Medulla oblongata (tissue), 1 donor: Measurements from ENCODE around the gene MYO1D.

ENCODE experiments used
- DNase-seq: peaks from one replicate; pipeline ENCODE4 v3.0.0-alpha.2; 2015; ENCODE audit errors: extremely low spot score

Gene MYO1D

DNA sequence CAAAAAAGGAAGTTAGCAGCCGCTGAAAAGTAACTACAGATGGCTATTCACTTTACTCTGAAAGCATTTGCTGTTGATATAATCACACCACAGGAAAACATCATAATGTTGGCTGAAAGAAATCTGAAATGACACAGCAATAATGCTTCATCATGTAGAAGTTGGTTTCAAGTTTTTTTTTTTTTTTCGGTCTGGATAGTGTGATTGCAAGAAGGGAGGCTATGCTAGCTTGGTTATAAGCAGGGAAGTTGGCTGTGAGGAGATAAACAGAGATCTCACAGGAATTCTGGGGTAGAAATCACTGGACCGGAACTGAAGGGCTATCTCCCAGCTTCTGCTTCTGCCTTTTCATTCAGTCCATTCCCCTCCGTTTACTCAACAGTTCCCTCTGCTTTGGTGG lies 57.9 kb downstream of the MYO1D start:
- DNase-seq: no peak

DNA sequence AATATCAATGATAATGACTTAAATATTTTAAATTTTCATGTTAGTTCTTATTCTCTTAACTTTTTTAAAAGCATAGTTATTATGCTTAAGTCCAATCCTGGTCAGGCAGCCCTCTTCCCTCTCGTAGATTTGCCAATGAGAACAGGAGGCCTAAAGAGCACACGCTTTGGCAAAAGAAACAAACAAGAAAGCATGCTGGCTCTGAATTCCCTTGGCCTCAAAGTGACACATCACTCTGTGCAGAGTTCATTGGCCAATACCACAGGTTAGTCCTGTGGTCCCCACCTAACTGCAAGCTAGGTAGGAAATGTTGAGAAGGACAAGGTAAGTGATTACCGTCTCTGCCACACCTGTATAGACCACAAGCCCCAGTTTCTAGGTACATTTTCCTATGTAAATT lies 61.5 kb downstream of the MYO1D start:
- DNase-seq: no peak

DNA sequence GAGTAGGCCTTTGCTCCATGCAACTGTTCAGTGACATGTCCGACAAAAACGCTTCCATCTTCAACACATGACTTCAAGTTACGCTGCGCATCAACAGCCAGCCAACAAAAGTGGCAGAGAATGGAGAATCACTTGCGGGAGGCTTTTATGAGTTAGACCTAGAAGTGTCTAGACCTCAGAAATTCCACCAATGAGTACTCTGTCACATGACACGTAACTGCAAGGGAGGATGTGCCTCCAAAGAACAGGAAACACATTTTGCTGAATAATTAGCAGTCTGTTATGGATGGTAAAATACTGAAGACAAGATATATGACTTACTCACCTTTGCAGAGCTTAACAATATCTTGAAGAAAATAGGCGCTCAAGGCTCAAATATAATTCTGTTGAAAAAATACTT lies 62.1 kb downstream of the MYO1D start:
- DNase-seq: no peak

DNA sequence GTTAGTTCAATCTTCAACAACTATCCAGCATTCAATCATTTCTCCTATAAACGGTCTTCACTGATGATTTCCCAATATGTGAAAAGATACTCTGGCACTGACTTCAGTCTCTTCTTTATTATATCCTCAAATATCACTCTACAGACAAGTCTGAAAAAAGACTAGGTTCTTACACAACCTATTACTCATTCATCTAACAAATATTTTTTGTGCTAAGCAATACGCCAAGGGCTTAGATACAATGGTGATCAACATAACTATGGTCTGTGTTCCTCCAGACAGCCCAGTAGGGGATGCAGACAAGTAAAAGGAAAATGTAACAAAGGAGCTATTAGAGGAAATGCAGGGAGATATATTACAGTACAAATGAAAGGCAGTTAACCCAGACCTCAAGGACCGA lies 63.9 kb downstream of the MYO1D start:
- no peak for DNase-seq

DNA sequence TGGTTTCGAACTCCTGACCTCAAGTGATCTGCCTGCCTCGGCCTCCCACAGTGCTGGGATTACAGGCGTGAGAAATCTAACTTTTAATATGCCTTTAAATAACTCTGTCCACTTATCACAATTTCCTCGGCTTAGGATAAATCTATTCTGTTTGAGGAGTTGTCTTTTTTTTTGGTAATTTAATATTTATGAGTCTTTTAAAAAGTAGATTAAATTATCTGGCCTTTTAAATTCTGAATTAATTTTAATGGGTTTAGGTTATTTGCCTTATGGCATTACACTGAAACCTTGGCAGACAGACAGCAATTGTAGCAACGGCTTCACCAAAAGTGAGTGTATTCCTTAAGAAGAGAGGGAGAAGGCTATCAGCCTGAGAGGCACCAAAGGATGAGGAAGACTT lies 66.2 kb downstream of the MYO1D start:
- no peak for DNase-seq

DNA sequence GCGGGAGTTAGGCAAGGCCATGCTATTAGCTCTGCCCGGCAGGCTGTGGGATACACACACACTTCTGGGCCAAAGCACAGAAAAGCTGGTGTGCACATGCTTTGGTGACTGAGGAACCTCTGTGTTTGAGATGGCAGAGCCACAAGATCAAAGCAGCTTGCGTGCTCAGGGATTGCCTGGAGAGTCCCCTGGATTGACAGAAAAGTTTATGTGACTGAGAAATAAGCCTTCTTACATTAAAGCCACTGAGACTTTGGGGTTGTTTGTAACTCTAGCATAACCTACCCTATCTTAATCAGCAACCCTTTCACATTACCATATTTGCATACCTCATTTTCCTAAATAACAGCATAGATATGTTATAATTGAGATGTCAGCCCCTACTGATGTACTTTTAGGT lies 69.3 kb downstream of the MYO1D start:
- DNase-seq: no peak

DNA sequence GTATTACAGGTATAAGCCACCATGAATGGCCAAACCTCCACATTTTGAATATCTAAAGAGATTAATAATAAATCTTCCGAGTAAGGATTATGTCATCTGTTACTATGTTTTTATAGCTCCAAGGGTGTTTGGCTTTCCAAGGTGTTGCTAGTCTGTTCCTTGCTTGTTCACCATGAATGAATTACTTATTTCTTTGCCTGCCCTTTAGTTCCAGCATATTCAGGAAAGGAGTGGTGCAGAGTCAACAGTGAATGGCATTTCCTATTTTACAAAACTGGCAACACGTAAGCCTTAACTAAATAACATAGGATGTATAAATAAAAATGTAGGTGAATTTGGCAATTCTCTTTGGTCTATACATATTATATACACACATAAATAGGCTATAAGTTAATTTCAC lies 70.3 kb downstream of the MYO1D start:
- DNase-seq: no peak

DNA sequence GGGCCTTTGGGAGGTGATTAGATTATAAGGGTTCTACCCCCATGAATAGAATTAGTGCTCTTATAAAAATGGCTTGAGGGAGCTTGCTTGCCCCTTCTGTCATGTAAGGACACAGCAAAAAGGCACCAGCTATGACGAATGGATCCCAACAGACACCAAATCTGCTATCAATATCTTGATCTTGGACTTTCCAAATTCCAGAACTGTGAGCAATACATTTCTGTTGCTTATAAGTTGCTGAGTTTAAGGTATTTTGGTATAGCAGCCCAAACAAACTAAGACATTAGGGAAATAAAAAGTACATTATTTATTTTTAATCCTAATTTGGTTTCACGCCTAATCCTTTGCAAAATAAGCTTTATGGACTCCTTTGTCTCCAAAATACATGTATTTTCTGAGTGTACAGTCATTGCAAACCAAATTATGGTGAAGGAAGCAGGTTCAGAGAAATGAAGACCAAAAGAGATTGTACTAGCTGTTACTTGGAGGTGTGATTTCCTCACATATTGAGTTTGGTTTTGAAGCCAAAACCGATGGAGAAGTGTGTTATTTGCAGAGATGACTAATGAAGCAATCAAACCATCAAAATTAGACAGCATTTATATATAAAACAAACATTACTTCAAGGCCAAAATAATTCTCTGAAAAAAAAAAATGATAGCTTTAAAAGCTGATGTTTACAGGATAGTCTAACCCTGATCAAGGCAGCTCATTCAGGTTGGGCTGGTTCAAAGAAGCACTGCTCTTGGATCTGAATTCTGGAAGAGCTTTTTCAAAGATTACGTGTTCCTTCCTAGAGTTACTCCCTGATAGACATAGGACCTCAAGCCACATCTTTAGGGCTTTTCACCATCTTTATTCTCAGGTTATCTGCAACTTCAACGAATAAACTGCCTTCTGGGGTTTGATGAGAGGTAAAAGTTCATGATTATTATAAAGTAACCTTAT lies 71.6 kb downstream of the MYO1D start:
- DNase-seq: no peak

DNA sequence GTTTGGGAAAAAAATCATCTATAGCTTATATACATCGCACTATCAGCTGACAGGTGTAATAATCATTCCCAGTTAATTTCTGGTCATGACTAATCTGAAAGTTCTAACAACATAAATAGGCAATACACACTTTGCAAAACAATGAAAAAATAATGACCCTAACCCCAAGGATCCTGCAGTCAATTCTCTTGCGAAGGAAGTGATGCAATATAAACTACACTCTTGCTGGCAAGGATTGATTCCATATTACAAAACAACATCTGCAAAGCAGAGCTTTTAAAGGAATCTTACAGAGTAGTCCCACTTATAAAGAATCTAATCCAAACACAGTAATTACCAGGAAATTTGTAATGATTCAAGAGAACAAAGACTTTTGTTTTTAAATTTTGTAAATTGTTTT lies 73.4 kb downstream of the MYO1D start:
- DNase-seq: no peak

DNA sequence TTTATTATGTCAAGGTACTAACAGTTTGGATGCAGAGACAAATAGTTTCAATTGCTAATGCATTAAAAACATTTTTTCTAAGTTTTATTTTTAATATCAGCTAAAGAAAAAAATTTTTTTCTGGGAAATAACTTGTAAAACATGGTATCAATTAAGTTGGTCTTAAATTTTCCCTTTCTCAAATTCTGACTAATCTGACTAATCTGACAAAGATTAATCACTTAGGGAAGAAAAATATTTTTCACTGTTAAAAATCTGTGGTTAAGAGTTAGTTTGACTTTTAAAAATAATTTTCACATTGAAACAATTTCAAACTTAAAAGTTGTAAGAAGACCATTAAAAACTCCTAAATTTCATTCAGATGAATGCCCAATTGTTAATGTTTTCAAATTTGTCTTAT lies 74.6 kb downstream of the MYO1D start:
- DNase-seq: no peak

DNA sequence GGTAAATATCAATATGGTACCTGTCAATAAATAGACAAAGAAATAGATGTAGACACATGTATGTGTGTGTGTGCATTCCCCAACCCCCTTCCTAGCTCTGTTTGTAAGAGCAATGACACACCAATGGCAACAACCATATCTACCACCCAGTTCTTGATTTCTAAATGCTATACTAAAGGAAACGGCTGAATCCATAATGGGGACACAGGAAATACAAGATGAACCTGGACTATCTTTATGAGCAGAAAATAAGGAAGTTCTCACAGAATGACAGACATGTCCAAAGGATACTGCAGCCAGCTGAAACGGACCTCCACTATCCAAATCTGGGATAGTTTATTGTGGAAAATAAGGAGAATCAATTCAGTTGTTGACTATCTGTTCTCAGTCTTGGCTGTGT lies 75.3 kb downstream of the MYO1D start:
- no peak for DNase-seq

DNA sequence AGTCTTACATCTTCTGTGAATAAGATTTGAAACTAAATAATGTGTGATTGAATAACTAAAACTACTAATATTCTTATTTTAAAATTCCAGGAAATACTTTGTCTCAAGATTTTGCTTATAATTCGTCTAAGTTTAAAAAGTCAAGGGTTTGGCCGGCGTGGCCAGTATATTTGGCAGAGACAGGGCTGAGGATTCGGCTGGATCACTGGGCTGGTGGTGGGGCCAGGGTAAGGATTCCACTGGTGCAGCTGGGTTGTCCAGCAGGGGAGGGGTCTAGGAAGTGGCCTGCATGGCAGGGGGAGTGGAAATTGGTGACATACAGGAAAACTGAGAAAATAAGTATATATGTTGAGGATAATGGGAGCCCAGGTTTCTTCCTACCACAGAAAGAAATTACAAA lies 75.7 kb downstream of the MYO1D start:
- no peak for DNase-seq

DNA sequence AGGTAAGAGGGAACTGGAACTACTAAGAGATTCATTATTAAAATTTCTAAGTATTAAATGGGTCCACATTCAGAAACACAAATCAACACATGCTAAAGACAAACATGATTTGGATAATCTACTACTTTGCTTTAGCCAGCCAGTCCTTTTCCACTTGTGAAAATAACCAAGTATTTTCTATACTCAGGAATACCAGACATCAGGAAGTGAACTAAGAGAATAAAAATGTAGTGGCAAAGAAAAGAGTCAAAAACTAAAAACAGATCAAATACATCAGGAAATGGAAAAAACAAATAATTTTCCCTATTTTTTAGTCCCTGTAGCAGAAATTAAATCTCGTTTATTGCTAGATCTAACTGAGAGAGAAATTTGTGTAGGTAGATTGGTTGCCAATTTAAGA lies 78.0 kb downstream of the MYO1D start:
- DNase-seq: no peak

DNA sequence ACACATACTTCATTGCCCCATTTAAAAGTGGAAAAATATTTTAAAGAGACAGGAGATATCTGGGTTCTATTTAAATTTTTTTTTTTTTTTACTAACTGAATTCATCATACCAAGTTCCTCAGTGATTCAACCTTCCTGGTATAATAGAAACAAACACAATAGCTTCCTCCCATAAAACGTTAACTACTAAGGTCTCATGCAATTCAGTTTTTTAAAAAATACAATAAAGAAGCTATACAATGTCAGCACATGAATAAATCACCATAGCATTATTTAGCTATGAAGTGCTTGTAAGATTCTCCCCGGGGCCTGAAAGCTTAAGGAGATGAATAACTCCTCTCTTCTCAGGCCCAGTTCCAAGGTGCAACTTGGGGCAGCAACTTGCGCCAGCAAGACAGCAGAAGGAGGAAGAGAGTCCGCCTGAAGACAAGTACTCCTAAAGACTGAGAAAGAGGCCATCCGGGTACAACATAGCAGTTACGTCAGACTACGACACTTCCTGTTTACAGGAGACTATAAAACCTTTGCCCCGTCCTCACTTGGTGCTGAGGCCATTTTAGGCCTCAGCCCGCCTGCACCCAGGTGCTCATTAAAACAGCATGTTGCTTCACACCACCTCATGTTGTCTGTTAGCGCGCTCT lies 81.5 kb downstream of the MYO1D start:
- DNase-seq: no peak

DNA sequence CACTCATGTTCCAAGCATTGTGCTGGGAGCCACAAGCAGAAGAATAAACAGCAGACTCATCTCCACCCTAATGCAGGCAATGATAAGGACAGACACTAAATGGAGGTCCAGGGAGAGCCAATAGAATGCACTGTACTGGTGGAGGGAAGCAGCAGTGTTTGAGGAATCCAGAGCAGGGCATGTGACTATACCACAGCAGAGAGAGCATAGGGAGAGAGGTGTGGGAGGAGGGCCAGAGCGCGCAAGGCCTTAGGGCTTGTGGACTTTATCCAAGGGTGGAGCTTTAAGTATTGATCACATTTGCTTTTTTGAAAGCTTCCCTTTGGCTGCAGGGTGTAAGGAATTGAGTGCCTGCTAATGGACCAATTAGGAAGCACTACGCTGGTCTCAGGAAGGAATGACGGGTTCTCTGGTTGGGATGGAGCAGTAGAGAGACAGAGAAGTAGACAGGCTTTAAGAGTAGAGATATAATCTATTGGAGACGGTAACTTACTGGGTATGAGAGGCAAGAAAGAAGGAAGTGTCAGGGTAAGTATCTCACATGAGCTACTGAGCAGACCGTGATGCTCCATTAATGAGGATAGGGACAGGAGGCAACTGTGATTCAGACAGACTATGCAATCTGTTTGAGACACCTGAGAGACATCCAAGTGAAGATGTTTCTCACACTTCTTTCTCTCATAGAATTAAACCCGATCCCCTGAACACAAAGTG lies 82.2 kb downstream of the MYO1D start:
- DNase-seq: no peak

DNA sequence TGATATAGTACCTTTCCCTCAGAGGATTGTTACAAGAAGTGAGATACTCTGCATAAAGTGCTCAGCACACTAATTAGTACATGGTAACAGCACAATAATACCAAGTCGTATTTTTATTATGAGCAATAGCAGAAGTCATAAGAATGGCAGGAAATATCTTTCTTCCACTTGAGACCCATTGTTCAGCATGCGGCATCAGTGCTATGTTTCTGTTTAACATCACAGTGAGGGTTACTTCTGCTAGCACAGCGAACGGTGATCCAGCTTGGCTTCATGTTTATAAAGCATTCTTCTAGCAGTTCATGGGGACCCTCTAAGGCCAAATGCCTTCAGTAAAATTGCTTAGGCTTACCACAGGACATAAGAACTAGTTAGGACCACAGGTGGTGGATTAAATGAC lies 83.1 kb downstream of the MYO1D start:
- no peak for DNase-seq

DNA sequence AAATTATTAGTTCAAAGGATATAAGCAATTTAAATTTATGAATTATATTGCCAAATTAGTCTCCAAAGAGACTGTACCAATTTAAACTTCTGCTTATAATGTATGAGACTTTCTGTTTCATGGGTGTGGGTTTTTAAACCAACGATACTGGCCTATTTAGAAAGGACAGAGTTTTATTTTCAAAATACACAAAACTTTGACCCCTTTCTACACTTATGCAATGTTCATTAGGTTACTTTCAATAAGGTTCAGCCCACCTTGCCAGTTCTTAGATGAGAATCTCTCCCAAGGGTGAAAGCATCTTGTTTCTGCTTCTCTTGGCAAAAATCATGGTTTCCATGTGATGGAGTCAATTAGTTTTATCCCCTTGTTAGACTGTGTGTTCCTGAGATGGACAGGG lies 84.7 kb downstream of the MYO1D start:
- no peak for DNase-seq

DNA sequence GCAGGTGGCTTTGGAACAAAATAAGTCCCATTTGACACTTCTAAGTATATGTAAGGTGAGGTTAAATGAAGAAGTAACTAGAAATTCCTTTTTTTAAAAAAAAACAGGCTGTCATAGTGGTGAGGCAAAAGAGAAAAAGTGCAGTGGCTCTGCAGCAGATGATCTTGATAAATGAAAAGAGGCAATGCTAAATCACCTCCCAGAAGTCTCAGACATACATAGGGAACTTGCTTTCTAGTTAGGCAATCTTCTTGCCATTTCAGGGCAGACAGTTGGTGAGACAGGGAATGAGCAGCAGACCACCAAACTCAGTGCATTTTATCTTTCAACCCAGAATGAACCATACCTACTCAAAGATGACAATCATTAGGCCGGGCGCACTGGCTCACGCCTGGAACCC lies 90.8 kb downstream of the MYO1D start:
- DNase-seq: no peak

DNA sequence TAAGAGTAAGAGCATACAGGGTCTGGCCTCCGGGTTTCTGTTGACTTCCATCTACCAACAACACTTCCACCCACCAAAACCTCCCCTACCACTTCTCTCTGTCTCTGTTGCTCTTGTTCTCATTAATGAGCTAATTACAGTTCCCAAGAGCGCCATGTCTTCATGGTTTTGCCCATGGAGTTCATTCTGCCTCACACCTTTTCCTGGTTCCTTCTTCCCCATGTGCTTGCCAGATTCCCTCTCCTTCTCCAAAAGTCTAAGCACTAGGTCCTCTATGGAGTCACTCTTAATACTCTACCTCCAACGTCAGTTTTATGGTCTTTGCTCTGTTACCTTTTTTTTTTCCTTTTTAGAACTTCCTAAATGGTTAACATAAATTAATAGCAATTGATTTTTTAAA lies 92.8 kb downstream of the MYO1D start:
- no peak for DNase-seq

DNA sequence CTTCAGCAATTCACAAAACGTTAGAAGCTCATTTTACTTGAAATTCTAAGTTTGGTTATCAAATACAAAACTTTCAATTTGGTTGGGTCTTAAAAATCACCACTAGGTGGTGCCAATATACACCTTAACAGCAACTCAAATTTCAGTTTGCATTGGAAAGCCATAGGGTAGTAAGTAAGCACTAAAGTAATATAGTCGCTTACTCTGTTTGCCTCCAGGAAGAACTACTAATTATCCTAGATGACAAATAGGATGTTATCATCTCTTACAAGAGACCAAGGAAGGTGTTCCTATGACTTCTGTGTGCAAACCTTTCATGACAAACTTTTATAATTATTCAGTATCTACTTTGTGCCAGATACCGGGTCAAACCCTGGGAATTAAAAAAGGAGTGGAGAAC lies 93.3 kb downstream of the MYO1D start:
- DNase-seq: peak; percentile 69

DNA sequence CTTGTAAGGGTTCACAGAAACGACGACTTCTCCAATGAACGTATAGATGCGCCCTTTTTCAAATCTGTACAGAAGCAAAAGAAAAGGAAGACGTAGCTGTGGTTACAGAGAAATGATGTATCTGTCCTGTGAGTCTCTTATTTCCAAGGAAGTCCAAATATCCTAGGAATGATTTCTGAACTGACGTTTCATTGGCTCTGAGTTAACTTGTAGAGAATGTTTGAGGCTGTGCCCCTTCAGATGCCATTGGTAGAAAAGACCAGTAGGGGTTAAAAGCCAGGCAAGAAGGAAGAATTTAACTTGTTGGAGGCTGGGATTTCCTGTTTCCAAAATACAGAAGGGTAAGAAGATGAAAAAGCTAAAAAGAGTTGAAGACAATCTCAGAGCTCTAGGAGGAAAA lies 96.2 kb downstream of the MYO1D start:
- DNase-seq: no peak

DNA sequence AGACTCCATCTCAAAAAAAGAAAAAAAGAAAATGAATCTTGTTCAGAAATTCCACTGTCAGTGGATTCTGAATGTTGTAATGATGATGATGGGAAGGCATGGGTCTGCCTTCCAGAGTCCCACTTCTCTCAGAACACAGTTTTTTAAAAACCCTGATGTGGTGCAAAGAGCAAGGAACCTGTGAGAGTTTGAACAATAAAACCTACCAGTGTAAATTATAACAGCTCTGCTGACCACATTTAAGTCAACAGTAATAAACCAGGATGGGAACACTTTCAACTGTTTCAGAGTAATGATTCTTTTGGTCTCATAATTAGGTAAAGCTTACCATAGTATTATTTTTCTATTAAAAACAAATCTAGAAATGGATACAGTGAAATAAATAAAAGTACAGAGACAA lies 99.0 kb downstream of the MYO1D start:
- no peak for DNase-seq

DNA sequence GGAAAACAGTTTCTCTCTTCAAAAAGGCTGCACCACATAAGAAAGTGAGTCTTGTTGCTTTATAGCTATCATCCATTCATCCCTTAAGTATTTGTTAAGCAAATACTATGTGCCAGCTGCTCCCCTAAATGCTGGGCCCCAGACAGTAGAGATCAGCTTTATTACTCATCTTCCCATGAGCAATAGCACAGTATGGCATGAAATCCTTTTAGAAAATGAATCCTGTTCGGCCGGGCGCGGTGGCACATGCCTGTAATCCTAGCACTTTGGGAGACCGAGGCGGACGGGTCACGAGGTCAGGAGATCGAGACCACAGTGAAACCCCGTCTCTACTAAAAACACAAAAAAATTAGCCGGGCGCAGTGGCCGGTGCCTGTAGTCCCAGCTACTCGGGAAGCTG lies 99.5 kb downstream of the MYO1D start:
- DNase-seq: no peak
